Stimulated activated CD4-positive, alpha-beta T cell treated with anti-CD3 and anti-CD28 coated beads, Interleukin-15, amount 100 ng/mL, for 48 hours (primary cell): ENCODE data around the gene FNTB.

ENCODE experiments used
- DNase-seq, 2 donors: peaks; one replicate each; pipeline ENCODE4 v3.0.0-alpha.2; 2020; ENCODE audit warnings: low read depth in 2 of 2

Gene FNTB

GRCh38 chr14:65052832-65053231 lies 66.1 kb downstream of the FNTB start:
- DNase-seq = no peak

GRCh38 chr14:65053466-65053865 lies 66.8 kb downstream of the FNTB start:
- DNase-seq = no peak

GRCh38 chr14:65054471-65055085 lies 67.9 kb downstream of the FNTB start:
- no peak for DNase-seq

- no peak for DNase-seq
Measured at GRCh38 chr14:65057695-65058094, 71.0 kb downstream of the FNTB start.

GRCh38 chr14:65062096-65063075 lies 75.7 kb downstream of the FNTB start:
- DNase-seq = no peak

- DNase-seq = no peak
Measured at GRCh38 chr14:65065719-65066118, 79.0 kb downstream of the FNTB start.

- no peak for DNase-seq
Measured at GRCh38 chr14:65069874-65070413, 83.2 kb downstream of the FNTB start.

GRCh38 chr14:65070471-65070976 lies 83.8 kb downstream of the FNTB start:
- DNase-seq = no peak

- DNase-seq = no peak
Measured at GRCh38 chr14:65071544-65071943, 84.8 kb downstream of the FNTB start.

GRCh38 chr14:65072256-65072655 lies 85.6 kb downstream of the FNTB start:
- no peak for DNase-seq

- no peak for DNase-seq
Measured at GRCh38 chr14:65072937-65073336, 86.2 kb downstream of the FNTB start.

GRCh38 chr14:65073605-65074201 lies 87.0 kb downstream of the FNTB start:
- DNase-seq = no peak

- DNase-seq = no peak
Measured at GRCh38 chr14:65074449-65075150, 87.9 kb downstream of the FNTB start.

GRCh38 chr14:65075628-65076325 lies 89.1 kb downstream of the FNTB start:
- no peak for DNase-seq

- no peak for DNase-seq
Measured at GRCh38 chr14:65077318-65077717, 90.6 kb downstream of the FNTB start.

GRCh38 chr14:65079201-65079600 lies 92.5 kb downstream of the FNTB start:
- DNase-seq = no peak

- no peak for DNase-seq
Measured at GRCh38 chr14:65079768-65080167, 93.1 kb downstream of the FNTB start.

GRCh38 chr14:65080960-65081747 lies 94.5 kb downstream of the FNTB start:
- DNase-seq = no peak

GRCh38 chr14:65082930-65083329 lies 96.2 kb downstream of the FNTB start:
- no peak for DNase-seq
